B cell (primary cell): ENCODE measurements around the gene MRPL23.

Experiments
- EZH2 ChIP-seq: IDR thresholded peaks from 2 replicates; pipeline ENCODE4 v1.6.1; 2012; ENCODE audit warnings: borderline replicate concordance, low read depth, mild to moderate bottlenecking, moderate library complexity, low read length; ENCODE audit not compliant: insufficient read depth, poor library complexity, severe bottlenecking
- TF ChIP-seq, protein P1 (sequence below): fragments of 200-600 bp; IDR thresholded peaks from one replicate; pipeline ENCODE4 v1.8.0; 2022; ENCODE audit warnings: antibody characterized with exemption, mild to moderate bottlenecking

DNA sequence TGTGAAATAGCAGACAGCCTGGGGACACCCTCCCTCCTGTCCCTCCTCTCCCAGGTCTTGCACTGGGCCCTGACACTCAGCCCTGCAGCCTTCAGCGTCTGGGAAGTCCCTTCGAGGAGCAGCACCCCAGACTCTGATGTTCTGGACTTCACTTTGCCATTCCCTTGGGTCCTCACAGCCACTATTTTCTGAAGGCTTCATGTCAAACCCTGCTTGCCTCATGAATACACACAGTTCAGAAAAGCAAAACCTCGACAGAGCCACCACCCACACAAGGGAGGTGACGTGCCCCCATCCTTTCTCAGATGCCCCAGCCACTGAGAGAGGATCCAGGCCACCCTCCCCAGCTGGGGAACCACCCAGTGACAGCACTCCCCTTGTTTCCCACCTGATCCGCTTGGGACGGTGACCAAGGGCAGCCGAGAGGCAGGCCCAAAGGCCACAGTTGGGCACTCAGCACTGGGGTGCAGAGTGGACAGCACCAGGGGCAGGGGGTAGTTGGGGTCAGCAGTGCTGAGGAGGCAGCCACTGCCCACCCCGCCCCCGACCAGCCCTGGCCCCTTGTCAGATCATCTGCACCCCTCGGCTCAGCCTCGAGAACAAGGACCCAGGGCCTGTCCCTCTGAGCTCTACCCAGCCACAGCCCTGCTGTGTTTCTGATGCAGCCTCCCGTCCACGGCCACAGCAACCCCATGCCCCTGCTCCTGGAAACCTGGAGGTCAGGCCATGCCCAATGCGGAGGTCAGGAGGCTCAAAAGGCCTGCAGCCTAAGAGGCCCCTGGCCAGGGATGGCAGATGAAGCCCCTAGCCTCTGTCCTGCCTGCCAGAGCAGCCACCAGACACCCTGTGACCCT lies 30.8 kb upstream of the MRPL23 start:
- TF ChIP-seq, protein P1, sequence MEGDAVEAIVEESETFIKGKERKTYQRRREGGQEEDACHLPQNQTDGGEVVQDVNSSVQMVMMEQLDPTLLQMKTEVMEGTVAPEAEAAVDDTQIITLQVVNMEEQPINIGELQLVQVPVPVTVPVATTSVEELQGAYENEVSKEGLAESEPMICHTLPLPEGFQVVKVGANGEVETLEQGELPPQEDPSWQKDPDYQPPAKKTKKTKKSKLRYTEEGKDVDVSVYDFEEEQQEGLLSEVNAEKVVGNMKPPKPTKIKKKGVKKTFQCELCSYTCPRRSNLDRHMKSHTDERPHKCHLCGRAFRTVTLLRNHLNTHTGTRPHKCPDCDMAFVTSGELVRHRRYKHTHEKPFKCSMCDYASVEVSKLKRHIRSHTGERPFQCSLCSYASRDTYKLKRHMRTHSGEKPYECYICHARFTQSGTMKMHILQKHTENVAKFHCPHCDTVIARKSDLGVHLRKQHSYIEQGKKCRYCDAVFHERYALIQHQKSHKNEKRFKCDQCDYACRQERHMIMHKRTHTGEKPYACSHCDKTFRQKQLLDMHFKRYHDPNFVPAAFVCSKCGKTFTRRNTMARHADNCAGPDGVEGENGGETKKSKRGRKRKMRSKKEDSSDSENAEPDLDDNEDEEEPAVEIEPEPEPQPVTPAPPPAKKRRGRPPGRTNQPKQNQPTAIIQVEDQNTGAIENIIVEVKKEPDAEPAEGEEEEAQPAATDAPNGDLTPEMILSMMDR, result no peak
- no peak for TF ChIP-seq EZH2
